ENCODE results near the gene ELP2.

- TF ChIP-seq CTCF (IDR thresholded peaks at IDR 0.05; ENCODE audit: low read depth, low read length, missing input control) (no peak), RAD21 (IDR thresholded peaks at IDR 0.05) (no peak), GABPA (IDR thresholded peaks at IDR 0.05 in 1 of 2, conservative IDR thresholded peaks at IDR 0.05 in 1 of 2) (no peak)
These were observed 48.2 kb downstream of the ELP2 start for GRCh38 chr18:36177913-36178312.

Measured in liver (tissue), 3 donors.